HG03565 (cell line): ENCODE data around the gene LMTK2.
"Not testable (repeated sequence)": the region's sequence is repeated elsewhere in the genome, so short reads cannot be mapped to it uniquely, and the experiment has no call there.

Source experiments
- ATAC-seq: cut with Tn5 transposase; IDR thresholded peaks from one replicate; pipeline ENCODE4 v1.9.1; 2021; ENCODE audit warnings: mild to moderate bottlenecking, moderate library complexity; ENCODE audit not compliant: unreplicated experiment

LMTK2 gene

DNA sequence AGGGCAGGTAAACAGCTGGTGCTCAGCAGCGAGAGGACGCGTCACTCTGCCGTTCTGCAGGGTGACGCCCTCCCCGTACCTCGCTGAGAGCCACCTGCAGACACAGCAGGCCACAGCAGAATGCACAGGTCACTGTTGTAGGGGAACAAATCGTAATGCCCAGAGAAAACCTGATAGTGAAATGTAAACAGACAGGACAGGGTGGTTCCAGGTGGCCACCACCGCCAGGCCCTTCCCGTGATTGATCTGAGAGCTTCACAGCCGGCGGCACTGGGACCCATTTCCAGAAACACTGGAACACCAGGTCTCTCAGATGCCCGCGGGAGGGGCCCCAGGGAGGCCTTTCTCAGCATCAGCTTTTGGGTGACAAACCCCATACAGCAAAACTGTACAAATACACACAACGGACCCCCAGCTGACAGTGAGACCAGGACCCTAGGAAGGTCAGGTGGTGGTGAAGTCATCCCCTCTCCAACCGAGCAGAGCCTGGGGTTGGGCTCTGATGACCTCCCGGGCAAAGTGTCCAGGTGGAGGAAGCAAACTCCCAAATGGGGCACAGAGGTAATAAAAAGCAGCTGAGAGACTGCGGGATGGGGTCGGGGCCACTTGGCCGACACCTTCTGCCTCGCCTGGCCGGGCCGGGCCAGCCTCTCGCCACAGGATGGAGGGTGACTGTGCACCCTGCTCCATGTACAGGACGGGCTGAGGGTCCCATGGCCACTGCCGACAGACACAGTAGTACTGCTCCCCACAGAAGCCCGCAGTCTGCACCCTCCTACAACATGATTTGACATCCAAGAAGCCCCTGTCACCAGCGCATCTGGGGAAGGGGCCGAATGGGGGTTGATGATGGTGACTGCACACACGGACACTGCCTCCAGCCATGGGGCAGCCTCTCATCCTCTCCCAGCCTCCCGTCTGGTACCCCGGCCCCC, 109.2 kb downstream of the LMTK2 start:
- no peak for ATAC-seq

DNA sequence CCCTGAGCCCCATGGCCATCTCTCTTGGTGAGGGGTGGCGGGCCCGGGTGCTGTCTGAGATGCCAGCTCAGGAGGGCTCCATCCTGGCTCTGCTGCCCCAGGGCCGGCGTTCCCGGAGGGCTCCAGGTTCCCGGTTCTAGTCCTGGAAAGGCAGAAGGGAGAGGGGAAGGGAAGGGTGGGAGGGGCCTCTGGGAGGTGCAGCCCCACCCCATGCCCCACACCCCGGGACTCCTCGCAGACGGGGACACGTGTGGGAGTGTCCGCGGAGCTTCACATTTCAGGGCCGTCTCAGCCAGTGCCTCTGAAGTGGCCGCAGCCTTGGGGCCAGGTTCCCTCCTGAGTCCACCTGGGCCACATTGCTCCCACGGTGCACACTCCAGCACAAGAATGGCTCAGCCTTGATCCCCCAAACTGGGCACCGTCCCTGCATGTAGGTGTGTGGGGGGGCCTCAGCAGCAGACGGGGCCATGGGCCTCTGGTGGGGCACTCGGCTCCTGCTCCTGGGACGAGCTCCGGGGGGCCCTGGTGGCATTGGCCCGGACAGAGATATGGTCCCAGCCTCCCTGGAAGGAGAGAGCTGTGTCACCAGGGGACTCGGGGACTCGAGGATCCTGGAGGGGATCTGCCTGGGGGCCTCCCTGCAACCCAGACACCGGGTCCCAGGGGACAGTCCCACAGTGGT, 110.4 kb downstream of the LMTK2 start:
- no peak for ATAC-seq

DNA sequence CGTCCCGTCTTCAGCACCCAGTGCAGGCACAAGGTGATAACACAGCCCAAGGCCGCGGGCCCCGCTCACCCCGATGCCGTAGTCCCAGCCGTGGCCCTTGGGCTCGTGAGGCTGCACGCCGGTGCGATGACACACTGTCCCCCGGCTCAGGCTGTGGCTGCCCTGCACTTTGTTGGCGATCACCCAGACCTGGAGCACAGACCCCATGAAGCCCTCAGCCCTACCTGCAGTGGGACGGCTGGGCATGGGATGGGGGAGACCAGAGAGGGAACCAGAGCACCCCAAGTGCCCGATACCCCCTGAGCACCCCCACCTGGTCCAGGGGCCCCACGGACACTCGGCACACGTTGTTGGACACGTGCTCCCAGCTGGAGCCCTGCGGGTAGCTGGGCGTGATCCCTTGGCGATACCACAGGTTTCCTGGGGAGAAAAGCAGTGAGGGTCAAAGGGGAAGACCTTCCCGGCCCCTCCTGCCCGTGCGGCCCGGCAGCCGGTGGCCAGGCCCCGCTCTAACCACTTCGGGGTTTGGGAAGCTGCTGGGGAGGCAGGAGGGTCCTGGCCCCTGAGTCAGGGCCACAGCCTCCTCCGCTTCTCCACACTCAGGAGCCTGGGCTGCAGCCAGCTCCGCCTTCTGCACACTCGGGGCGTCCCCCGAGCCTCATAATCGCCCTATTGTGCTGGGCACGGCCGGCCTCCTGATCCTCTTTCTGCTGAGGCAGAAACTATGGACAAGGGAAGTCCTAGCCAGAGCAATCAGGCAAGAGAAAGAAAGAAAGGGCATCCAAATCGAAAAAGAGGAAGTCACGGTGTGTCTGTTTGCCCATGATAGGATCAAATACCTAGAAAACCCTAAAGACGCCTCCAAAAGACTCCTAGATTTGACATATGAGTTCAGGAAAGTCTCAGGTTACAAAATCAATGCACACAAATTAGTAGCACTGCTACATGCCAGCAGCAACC, 111.2 kb downstream of the LMTK2 start:
- no peak for ATAC-seq

DNA sequence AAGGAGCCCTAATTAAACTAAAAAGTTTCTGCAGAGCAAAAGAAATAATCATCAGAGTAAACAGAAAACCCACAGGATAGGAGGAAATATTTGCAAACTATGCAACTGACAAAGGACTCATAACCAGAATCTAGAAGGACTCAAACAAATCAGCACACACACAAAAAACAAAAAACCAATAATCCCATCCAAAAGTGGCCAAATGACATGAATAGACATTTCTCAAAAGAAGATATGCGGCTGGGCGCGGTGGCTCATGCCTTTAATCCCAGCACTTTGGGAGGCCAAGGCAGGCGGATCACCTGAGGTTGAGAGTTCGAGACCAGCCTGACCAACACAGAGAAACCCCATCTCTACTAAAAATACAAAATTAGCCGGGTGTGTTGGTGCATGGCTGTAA, 112.7 kb downstream of the LMTK2 start:
- ATAC-seq: not testable (repeated sequence)

DNA sequence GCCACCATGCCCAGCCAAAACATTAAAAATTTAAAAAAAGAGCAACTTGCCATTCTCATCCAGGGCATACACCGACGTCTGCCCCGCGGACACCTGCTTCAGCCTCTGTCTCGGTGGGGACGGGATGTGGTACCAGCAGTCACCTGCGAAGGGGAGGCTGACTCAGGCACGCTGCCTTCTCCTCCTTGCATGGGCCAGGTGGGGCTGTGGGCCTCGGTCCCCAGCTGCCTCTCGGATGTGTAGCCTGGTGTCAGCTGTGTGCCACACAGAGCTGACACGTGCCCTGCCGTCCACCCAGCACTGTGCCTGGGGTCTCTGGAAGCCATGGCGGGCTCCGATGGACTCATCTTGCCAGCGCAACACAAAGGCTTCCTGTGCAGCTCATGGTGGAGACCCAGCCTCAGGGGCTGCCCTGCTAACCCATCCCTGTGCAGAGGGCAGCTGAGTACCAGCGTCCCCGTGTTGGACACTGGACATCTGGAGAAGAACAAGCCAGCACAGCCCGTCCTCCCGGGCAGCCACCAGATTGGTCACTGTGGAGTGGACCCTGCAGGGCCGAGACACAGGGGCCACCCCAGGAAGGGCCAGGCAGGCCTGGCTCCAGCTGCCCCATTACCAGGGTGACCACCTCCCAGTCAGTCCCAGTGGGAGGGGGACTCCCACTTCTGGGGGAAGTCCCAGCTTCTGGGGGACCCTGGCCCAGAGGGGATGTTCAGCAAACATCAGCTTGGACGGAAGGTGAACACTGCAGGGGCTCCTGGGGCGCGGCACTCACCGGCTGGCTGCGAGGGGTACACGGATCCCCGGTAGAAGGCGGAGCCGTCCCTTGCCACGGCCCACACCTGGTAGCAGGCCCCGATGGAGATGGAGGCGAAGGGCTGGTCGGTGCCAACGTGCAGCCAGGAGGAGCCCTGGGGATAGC, 115.2 kb downstream of the LMTK2 start:
- ATAC-seq: no peak

DNA sequence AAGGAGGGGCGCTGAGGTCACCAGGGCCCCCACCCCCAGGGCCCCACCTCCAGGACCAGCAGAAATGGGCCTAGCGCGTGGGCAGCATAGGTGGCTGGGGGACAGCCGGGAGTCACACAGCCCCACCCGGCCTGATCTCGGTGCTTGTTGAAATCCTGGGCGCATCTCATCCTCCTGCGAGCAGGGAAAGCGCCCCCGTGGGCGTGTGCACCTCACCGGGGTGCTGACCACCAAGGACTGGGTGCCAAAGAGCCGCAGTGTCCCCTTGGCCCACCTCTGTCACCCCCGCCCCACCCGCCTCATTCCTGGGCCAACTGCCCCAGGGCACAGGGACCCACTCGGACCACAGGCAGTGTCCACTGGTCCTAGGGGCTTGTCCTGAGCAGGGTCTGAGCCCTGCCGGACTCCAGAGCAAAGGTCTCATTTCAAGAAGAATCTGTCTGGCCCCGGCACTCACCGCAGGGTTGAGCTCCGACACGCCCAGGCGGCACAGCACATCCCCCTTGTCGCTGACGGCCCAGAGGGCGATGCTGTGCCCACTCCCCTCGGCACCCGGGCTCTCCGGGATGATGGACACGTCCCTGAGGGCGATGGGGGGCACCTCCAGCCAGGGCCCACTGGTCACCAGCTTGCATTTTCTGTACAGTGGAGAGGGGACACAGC, 116.0 kb downstream of the LMTK2 start:
- no peak for ATAC-seq

DNA sequence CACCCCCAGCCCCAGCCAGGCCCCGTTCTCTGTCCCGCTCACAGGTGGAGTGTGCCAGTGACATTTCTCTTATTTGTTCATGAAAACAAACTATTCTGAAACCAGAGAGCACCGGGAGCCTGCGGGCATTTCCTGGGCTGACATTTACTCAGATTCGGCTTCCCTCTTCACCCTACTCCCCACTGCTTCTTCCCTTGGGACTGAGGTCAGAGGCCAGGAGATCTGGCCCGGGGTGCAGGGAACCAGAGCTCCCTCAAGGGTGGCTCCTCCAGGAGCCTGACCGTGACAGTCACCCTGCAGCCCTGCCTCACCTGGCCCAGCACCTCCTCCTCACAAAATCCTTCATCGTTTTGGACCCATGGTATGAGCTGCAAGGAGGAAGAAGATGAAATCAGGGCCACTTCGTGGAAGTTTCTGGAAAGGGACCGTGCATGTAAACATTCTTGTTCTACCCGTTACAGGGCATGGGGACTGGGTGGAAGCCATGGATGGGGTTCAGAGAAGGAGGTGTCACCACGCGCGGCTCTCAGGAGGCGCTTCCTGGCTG, 116.8 kb downstream of the LMTK2 start:
- ATAC-seq: no peak

DNA sequence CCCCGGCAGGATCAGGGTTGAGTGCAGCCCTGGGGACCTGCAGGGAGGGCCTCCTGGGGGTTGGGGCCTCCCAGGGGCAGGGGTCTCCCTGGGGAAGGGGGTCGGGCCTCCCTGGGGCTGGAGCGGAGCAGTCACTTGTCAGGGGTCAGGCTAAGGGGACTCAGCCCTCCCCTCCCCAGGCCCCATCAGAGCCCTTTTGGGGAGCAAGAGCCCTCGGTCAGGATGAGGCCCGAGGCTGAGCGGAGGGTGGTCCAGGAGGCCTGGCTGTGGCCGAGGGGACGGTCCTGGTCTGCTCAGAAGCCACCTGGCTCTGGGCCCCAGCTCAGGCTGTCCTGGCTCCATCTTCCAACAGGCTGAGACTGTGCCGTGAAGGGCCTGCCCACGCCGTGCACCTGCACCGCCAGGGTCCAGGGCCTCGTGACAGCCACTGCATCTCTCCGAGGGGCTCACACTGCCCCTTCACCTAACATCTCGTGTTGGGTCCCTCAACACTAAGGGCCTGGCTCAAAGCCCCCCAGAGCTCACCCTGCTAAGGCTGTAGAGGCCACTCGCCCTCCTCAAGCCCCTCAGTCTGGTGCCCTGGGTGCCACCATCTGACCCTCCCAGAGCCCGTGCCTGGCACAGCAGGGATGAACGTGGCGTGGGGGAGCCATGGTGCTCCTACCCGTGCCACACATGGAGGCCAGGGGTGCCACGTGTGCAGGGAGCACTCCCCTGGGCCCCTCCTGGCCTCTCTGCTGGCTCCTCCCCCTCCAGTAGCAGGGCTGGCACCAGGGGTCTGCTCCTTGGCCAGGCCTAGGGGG, 117.4 kb downstream of the LMTK2 start:
- ATAC-seq: no peak

DNA sequence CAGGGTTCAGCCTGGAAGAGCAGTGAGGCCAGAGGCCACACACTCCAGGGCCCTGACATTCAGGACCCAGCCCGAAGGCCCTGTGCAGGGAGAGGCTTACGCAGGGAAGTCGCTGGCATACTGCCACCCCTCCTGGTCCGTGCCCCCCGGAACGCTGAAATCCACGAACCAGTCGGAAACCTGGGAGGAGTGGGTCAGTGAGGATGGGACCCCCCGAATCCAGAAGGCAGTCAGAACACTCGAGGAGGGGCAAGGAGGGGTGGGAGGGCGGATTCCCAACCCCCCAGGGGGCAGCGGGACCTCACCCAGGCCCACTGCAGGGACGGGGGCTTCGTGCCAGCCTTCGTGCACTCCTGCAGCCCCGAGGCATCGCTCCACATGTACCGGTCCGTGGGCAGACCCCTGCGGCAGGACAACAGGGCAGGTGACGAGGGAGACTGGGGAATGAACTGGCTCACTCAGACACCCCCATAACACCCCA, 118.1 kb downstream of the LMTK2 start:
- no peak for ATAC-seq

DNA sequence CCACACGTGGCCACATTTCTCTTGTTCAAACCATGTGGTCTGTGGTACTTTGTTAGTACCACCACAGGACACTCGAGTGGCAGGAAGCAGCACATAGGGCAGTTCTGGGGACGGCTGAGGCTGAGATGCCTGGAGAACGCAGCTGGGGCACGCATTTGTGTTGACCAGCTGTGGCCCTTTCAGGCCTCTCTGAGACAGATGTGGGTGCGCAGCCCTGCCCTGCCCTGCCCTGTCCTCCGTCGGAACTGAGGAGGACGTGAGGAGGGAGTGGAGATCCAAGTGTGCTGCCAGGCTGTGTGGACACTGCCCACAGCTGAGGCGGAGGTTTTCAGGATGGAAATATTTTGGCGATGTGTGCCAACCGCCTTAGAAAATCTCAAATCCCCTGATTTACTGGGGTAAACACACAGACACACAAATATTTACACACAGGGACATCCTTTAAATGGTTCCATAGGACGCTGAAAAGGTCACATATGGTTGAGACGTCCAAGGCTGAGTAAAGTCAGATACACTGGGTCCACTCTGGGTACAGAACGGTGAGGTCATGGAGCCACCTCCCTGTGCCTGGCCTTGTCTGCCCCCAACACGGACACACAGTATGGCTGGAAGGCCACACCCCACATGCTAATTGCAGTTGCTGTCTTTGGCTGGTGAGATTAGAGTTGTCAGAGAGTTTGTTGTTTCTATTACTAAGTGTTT, 119.4 kb downstream of the LMTK2 start:
- ATAC-seq: no peak

DNA sequence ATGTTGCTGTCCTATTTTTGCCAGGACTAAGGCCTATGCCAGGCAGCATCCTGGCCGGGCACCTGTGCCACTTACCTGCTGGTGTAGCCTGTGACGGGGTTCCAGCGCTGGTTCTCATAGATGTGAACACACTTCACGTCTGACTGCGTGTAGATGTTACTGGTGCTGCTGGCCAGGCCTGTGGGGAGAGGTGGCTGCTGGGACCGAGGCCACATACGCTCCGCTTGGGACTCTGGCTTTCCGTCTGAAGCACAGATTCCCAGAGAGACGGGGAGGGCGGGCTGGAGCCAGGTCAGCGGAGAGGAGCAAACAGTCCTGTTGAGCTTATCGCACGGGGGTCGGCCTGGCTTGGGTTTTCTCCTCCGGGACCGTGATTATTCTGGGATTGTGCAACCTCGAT, 121.3 kb downstream of the LMTK2 start:
- no peak for ATAC-seq

DNA sequence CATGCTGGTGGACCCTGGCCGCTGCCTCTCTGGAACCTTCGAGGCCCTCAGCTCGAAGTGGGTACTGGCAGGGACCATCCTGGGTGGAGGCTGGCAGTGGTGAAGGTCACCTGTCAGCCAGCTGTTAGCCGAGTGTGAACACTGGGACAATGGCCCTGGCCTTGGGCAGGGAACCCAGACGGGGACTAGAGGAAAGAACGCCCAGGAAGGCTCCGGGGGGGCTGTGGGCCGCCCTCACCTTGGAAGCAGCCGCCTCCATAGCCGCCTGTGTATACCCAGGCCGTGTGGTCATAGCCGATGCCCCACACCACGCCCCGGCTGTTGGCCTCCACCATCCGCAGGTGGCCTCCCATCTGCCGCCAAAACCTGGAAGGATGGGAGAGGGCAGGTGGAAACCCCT, 122.1 kb downstream of the LMTK2 start:
- ATAC-seq: no peak

DNA sequence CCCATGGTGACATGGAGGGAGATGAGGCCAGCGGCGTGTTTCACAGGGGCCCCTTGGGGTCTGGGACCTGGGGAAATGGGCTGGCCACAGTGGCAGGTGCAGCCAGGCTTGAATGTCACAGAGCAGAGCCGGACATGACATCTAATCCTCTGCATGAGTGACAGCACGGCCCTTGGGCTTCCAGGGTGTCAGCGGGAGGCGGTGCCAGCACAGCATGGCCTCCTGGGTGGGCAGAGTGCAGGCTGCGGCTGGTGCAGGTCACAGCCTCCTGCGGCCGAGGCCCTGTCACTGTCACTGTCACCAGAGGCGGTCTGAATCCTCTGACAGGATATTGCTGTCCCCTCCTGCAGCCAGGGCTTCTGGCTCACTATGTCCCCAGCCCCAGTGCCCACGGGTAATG, 122.8 kb downstream of the LMTK2 start:
- no peak for ATAC-seq

DNA sequence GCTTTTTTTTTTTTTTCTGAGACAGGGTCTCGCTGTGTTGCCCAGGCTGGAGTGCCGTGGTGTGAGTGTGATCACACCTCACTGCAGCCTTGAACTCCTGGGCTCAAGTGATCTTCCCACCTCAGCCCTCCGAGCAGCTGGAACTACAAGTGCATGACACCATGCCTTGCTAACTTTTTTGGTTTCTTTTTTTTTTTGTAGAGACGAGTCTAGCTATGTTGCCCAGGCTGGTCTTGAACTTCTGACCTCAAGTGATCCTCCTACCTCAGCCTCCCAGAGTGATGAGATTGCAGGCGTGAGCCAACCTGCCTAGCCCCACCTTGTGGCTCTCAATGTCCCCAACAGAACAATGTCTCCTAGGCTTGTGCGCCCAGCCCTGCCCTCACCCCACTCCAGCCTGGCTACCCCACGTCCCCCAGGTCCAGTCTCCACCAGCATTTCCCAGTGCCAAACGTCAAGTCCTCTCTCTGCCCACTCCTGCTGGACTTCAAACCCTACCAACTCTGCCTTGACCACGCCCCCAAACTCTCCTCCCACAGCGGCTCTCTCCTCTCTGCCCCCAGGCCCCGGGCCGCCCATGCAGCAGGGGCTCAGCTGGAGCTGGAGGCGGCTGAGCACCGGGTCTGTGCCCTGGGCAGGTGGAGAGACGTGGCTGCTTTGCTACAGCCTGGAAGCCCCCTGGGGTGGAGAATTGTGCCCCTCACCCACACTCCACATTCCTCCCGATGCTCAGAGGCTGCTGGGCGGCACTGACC, 123.5 kb downstream of the LMTK2 start:
- no peak for ATAC-seq

DNA sequence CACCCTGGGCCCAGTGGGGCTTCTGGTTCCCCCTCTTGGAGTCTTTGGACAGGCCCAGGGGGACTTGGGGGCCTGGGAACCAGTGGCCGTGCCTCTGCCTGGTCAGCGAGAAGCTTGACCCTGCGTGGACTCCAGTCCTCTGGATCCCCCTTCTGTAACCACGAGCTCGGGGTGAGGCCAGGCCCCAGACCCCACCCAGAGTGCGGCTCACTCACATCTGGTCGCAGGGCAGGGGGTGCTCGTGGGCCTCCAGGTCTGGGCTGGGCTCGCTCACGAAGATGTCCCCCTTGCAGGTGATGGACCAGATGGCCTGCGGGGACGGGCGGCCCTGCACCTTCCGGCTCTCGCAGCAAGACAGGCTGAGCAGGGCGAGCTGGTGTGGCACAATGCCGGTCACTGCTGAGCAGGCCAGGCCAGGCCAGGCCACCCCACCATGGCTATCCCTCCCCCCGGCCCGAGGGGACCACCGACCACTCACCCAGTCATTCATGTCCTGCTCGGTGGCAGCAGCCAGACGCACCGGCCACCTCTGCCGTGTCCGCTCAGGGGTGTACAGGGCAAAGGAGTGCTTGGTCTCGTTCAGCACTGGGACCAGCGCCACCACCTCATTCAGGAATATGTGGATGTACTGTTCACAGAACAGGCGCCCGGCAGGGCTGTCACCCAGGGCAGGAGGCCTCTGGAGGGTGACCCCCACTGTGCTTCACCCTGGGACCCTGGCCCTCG, 124.2 kb downstream of the LMTK2 start:
- no peak for ATAC-seq
